Fibroblast of skin of left biceps (primary cell): Measurements from ENCODE around the gene RIMKLA.

Source experiments
- DNase-seq, 2 experiments: peaks; one replicate each; pipeline ENCODE4 v3.0.0-alpha.2; 2013; ENCODE audit warnings: low read depth in 2 of 2

The RIMKLA gene

DNA sequence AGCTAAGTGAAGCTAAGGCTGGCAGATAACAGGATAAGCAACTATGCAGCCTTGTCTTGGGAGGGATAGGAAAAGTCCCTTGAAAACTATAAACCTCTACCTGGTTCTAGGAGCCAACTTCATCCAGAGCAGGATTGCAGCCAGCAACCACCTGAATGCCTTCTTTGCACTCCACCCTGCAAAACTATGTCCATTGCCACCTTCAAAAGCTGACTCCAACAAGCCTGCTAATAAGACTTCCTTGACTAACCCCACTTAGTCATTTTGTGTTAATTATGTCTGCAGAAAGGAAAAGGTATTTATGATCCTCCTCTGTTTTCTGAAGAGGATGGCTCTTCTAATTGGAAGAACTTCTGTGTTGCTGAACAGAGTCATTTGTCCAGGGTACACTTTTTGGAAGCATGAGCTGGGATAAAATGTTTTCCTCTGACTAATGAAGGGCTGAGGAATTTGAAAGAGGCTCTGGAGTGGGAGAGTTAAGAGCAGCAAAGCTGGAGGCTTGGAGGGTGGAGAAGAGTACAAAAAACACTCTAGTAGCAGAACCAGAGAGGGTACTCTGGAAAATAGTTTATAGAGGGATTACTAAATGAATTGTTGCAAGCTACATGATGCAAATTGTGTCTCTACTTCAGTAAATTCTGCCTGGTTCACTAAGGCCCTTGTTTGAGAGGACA lies 9.6 kb upstream of the RIMKLA start:
- no peak for DNase-seq

DNA sequence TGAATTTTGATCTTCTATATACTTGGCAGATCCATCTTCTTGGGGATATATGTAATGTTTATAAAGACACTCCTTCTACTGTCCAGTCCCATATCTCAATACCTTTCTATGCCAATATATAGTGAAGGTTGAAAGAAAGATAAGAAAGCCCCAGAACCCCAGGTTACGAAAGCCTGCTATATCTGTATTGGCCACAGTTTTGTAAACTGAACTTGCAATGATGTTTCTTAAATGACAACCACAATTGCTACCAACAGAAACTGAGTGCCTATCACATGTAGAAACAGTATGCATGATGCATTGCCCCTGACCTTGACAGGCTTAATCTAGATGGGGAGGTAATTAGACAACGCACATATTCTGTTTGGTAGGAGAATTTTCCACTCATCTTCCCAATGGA lies 7.8 kb upstream of the RIMKLA start:
- no peak for DNase-seq

DNA sequence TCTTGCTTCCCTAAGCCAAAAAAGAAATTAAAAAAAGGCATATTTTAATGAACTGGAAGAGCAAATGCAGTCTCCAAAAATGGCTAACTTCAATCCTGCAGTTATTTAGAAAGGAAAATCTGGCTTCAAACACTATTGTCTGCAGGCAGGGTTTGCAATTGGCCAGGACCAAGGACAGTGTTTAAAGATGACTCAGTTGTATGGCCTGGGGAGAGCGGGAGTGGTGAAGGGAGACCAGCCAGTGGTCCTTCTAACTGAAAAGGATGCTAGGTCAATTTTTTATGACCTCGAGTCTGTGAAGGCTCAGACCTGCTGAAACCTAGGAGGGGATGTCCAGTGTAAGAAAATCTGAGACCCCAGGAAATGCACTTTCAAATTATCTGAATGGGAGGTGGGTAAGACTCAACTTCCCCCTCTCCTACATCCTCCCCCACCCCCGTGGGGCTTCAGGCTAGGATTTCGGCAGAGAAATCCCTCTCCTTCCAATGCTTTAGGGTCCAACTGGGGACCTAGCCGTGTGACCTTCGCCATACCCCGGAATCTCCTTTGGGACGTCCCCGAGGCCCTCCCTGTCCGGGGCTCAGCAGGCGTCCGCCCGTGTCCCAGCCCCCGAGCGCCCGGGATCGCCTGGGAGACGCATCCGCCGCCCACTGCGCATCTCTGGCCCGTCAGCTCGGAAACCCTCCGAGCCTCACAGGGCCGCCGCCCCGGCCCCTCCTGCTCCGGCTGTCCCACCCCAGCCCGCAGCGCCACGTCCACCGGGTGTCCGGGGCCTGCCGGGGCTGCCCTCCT lies 602 bp upstream of the RIMKLA start:
- no peak for DNase-seq

DNA sequence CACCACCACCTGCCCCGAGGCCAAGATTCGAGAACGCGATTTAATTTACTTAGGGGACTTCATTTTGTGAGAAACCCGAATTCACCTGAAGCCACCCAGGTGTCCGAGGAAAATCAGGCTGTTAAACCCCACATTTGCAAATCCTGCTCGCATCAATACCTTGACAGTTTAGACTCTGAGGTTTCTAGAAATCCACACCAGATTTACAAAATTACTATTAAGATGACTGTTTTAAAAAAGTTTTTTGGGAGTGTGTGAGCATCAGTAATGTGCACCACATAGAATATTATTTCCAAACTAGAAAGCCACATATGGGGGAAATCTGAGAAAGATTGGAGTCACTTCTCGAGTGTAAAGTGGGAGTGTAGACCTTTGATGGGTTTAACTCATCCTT lies 685 bp downstream of the RIMKLA start:
- no peak for DNase-seq

DNA sequence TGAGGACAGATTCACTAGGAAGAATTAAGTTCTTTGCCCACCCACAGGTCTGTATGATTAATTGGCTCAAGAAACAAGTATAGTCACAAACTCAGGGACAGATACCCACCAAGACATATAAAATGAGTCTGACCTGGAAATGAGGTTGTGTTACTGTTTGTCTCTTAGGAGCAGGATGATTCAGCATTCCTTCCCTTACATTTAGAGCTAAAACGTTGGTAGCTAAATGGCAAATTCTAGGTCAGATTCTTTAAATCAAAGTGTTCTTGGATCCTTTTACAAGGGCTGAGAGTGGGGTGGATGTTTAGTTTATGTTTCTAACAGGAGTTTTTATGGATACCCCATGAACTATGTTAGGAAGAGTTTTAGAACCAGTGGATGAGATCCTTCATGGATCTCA lies 4.7 kb downstream of the RIMKLA start:
- no peak for DNase-seq

DNA sequence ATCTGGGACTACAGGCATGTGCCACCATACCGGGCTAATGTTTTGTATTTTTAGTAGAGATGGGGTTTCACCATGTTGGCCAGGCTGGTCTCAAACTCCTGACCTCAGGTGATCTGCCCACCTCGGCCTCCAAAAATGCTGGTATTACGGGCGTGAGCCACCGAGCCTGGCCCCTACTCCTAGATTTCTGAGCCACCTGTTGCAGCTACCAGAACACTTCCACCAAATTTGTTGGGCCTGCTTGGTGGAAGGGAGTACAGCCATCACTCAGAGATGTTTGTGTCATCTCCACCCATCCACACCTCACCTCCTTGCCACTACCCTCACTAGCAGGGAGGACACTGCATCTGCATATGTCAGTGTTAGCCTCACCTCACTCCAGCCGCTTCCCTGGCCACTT lies 5.5 kb downstream of the RIMKLA start:
- no peak for DNase-seq

DNA sequence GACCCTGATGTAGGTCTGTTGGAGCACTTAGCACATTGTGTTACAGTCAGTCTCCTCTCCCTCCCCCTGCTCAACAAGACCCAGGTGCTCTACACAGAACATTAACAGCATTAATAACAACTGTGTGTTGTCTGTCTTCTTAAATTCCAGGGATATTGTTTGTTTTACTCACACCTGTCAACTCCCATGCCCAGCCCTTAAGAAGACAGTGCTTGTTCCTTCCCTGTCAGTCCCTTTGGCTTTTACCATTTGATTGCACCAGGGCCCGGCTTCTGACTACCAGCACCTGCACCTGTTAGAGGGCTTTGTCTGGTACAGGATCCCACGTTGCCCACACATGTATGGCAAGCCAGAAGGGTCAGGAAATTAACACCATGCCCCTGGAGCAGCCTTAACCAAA lies 11.7 kb downstream of the RIMKLA start:
- DNase-seq: no peak

DNA sequence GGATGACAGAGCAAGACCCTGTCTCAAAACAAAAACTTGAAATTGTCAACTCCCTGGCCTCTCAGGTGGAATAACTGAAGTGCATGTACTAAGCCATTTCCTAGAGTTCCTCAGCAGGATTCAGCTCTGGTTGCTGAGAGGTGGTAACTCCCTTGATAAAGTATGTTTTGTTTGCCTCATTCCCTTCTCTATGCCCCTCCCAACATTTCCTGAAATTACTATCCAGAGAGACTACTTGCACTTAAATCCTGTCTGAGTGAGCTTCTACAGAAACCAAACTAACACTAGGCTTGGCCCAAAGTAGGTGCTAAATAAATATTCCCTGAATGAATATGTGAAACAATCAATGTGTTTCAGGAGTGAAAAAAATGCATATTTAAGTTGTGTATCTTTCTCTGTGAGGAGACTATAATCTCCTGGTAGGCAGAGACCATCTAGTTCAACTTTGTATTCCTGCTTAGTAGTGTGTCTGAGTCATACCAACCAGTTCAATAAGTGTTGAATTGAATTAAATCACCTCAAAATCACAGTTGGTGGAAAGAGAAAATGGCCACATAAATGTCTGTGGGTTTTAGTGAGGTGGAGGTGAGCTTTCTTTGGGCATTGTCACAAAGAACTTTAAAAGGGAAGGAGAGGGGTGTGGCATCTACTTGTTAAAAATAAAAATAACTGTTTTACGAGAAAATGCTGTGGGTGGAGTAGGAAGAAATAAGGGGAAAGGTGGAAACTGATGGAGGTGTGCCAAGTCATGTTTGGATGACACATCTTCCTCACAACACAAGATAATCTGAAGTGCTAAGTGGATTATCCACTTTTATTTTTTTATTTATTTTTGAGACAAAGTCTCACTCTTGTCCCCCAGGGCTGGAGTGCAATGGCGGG lies 12.6 kb downstream of the RIMKLA start:
- DNase-seq: no peak

DNA sequence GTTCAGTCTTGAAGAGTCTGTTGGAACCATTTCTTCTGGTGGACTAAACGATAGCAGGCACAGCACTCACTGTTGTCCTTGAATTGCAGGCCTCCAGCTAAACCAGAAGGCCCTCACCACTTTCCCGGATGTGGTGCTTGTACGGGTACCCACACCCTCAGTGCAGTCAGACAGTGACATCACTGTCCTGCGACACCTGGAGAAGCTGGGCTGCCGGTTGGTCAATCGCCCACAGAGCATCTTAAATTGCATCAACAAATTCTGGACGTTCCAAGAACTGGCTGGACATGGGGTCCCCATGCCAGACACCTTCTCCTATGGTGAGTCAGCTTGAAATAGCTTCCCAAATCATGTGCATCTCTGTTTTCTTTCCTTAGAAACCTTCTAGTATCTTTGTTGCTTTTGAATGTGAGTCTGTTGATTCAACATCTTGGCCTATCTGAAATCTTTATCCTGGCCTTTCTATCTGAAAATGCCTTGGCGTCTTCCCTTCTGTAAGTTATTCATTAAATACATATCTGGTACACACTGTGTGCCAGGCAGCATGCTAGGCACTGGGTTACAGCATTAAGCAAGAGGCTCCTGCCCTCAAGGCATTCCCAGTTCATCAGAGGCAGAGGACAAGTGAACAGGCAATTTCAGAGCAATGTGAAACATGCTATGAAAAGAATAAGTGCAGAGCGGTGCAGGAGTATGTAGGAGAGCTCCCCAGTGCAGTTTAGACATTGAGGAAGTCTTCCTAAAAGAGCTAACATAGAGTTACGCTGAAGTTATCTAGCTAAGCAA lies 18.9 kb downstream of the RIMKLA start:
- DNase-seq: no peak

DNA sequence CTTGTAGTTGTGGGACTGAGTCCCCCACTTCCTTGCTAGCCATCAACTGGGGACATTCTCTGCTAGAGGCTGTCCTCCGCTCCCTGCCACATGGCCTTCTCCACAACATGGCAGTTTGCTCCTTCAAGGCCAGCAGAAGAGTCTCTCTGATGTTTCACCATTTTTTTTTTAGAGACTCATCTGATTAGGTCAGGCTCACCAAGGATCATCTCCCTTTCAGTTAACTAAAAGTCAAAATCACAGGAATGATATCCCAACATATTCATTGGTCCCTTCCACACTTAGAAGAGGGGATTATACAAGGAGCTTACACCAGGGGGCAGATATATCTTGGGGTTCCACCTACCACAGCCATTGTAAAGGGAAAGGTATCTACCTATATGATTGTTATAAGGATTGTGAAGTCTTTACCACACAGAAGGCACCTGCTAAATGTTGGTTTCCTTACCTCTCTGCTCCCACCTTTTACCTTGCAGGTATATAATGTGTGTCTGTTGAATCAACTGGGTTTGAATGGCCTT lies 23.3 kb downstream of the RIMKLA start:
- DNase-seq: no peak

DNA sequence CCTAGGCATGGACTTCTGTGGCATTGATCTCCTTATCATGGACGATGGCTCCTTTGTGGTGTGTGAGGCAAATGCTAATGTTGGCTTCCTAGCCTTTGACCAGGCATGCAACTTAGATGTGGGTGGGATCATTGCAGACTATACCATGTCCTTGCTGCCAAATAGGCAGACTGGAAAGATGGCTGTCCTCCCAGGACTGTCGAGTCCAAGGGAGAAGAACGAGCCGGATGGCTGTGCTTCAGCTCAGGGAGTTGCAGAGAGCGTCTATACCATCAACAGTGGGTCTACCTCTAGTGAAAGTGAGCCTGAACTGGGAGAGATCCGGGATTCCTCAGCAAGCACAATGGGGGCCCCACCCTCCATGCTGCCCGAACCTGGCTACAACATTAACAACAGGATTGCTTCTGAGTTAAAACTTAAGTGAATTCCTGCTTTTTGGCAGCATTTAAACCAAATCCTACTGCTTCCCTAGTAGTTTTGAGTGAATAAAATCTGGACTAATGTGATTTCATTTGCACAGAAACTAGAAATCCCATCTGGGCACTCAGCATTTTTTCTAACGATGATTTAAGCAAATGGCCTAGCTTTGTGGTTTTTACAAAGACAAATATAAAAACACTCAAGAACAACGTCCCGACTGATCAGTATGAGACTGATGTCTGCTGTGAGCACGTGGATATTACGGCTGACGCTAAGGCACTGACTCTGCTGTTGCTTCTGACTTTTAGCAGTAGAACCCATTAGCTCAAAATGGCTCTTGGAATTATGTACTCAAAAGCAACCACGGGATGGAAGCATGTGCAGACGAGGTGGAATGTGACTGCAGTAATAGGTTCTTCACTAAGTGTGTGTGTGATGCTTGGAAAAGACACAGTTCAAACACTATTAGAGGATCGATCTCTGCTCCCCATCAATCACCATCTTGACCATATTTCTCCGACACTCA lies 34.2 kb downstream of the RIMKLA start:
- DNase-seq: no peak

DNA sequence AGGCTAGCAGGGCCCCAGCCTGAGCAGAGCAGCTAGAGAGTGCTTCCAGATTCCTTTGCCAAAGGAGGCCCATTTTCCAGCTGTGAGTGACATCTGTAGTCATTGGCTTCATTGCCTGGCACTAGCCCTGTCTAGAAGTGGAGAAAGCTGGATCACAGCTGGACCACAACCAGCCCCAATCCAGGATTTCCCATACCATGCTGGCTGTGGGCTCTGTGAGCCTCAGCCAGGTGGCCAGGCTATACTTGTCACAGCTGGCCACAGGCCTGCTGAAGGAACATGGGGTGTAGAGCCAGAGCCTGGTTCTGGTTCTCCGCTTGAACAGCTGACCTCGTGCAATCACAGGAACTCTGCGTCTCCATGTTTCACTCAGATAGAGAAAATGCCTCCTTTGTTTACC lies 36.6 kb downstream of the RIMKLA start:
- no peak for DNase-seq

DNA sequence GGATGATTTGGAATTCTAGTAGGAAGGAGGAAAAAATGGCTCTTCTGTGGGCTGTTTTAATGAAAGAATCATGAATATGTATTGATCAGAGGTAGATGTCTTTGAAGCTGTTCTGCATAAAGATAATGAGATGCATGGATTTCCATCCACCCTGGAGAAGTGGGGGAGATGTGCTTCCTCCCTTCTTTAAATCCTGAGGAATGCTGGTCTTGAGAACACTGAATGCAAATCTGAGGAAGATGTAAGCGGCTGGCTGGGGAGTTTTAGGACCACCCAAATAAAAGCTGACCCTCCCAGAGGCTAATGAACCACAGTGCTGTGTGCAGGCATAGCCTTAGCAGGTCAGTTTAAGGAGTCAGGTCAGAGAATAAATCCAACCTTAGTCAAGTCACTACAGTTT lies 37.9 kb downstream of the RIMKLA start:
- no peak for DNase-seq

DNA sequence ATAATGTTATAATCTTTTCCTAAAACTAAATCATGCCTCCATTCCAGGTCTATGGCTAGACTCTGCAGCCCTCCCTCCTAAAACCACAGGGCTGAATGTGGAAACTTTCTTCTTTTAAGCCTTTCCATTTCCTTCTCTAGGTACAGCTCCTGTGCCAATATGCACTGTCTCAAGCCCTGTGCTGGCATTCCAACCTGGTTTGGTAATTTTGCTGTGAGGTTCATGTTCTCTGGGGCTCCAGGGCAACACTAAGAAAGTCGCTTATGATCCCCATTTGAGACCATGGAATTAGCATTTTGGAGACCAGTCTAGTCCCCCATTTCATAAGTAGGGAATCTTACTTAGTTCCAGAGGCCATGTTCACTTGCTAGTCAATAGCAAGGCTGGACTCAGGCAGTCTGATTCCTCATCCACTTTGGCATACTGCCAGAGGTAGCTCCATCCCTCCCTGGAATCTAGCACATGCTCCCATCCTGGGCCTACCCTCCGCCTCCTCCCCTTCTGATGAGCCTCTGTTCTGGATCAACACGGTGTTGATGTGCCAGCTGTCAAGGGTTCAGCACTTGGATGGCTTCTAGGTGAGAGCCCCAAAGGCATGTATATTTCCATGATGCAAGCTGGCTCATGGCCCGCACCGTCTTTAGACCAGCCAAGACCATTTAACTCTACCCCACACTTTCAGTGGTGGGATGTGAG lies 38.7 kb downstream of the RIMKLA start:
- no peak for DNase-seq

DNA sequence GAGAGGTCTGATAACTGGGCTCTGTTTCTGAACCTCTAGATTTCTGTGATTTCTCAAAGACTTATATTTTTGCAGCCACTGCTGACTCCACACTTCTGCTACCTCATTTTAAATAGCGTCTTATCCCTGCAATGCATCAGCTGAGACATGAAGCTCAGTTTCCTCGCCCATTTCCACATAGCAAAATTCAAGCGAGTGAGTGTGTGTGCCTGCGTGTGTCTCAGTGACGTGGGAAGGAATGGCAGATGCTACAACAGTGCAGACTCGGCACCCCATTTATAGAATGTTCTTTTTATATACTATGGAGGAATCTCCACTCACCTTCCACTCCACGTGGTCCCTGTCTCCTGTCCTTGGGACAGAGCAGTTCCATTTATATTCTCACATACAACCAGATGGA lies 39.5 kb downstream of the RIMKLA start:
- DNase-seq: no peak

DNA sequence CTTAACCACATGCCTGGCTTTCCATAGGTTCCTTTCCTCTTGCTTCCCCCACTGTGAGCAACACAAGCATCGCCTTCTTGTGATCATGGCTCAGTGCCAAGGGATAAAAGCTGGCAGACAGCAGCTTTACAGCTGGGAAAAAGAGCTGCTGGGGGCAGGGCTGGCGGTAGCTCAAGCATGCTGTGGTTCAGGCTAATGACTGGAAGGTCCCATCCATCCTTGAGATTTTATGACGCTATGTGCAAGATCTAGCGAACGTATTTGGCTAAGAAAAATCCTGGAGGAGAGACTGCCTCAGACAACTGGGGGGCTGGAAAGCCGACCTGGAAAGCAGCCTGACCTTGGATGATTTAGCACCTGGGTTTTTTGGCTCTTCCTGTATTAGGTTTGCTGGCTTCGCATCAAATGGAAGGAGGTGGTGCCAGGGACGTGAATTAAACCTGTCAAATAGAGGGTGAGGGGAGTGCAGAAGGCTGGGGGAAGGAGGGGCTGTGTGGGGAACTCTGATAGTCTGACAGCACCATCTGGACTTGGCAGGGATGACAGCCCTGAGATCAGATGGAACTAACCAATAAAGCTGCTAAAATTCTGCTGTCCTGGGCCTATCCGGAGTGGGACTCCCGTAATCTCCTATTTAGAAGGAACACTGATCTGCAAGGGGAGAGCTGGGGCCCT lies 40.5 kb downstream of the RIMKLA start:
- peak; percentile 97 to 98 for DNase-seq

DNA sequence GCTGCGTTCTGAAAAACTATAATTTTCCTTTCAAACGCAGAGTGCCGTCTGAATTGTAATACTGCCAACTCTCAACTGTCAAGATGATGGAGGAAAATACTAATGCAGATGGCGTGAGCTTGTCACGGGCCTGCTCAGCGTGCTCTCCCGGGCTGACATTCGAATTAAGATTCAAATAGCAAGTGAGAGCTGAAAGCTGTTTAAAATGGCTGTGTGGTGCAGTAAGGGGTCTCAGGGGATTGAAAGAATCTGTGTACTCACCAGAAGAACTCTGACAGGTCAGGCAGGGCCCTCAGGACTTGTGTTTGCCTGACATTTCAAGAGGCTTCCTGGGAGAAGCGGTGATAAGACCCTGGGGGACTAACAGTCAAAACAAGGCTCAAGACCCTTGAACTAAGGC lies 42.1 kb downstream of the RIMKLA start:
- DNase-seq: no peak

DNA sequence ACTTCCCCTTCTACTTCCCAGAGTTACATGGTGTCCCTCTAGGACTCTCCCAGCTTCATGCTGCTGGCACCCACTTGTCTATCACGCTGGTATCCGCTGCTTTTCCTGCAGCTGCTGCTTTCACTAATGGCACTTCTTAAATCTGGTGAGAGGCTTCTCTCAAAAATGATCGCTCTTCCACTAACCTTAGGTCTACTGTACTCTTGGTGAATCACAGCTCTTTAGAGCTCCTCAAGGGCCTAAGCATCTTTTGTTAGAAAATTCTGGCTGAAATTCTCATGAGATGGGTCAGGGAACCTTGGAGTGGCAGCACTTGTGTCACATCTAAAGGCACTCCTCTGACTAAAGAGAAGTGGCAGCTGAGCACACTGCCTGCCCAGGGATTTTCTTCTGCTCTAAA lies 43.1 kb downstream of the RIMKLA start:
- DNase-seq: no peak

DNA sequence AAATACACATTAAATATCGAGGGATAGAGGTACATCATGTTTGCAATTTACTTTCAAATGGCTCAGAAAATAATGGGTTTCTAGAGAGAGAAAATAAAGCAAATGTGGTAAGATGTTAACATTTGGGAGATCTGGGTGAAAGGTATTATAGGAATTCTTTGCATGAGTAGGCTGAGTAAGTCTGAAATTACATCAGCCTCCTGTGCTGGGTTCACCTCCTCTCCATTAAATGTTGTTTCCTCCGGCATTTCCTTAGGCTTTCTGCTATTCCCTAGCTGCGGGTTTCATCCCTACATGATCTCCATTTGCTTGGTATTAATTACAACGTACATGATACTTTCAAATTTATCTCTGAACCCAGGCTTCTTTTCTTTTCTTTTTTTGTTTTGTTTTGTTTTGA lies 43.6 kb downstream of the RIMKLA start:
- no peak for DNase-seq
